ENCODE measurements around the gene WIF1.

GRCh38 chr12:65074932-65075331 lies 46.2 kb downstream of the WIF1 start:
- TF ChIP-seq SP1 (IDR thresholded peaks at IDR 0.05), result no peak
- no peak for TF ChIP-seq FOXA1 (IDR thresholded peaks at IDR 0.05)
- no peak for TF ChIP-seq FOXK2 (IDR thresholded peaks at IDR 0.05)
- no peak for TF ChIP-seq FOXM1 (IDR thresholded peaks at IDR 0.05; ENCODE audit: borderline replicate concordance)
- no peak for TF ChIP-seq CTBP1 (IDR thresholded peaks at IDR 0.05; ENCODE audit: borderline replicate concordance)
- no peak for TF ChIP-seq ZNF384 (IDR thresholded peaks at IDR 0.05)
- TF ChIP-seq BHLHE40 (IDR thresholded peaks at IDR 0.05; ENCODE audit: borderline replicate concordance), result no peak
- TF ChIP-seq ELF4 (IDR thresholded peaks at IDR 0.05), result no peak
- no peak for TF ChIP-seq ARNT (IDR thresholded peaks at IDR 0.05)
- TF ChIP-seq TARDBP (IDR thresholded peaks at IDR 0.05), result no peak
- no peak for TF ChIP-seq PKNOX1 (IDR thresholded peaks at IDR 0.05)
- no peak for TF ChIP-seq SUZ12 (IDR thresholded peaks at IDR 0.05)
- TF ChIP-seq HDGF (IDR thresholded peaks at IDR 0.05; ENCODE audit: borderline replicate concordance), result no peak
- TF ChIP-seq LEF1 (IDR thresholded peaks at IDR 0.05; ENCODE audit: borderline replicate concordance), result no peak

All from HEK293T (cell line).